G401 (cell line): ENCODE results near the gene S100A12. TPM values are rescaled to one million over a fixed set of nuclear protein-coding genes. Genes with fewer than 3 reads are reported as not detected.
"Not testable (repeated sequence)": the region's sequence is repeated elsewhere in the genome, so short reads cannot be mapped to it uniquely, and the experiment has no call there.

Experiments used
- DNase-seq: peaks from one replicate; pipeline ENCODE4 v3.0.0-alpha.2; 2015; ENCODE audit warnings: low spot score
- in situ Hi-C: cut with HindIII; loops from 2 replicates; pipeline ENCODE4 v1.10.0; 2016; ENCODE audit warnings: low sequenced_read_pairs, mixed read lengths
- total RNA-seq: library from RNA; depleted of rRNA; stranded (reverse); fragments of >200 nt; shearing (Covaris generic); gene quantifications from 2 replicates; pipeline ENCODE4 v1.2.3, GENCODE V29; 2014

S100A12 gene
- total RNA-seq, 1 experiment from 2014 or later, result not detected

DNA sequence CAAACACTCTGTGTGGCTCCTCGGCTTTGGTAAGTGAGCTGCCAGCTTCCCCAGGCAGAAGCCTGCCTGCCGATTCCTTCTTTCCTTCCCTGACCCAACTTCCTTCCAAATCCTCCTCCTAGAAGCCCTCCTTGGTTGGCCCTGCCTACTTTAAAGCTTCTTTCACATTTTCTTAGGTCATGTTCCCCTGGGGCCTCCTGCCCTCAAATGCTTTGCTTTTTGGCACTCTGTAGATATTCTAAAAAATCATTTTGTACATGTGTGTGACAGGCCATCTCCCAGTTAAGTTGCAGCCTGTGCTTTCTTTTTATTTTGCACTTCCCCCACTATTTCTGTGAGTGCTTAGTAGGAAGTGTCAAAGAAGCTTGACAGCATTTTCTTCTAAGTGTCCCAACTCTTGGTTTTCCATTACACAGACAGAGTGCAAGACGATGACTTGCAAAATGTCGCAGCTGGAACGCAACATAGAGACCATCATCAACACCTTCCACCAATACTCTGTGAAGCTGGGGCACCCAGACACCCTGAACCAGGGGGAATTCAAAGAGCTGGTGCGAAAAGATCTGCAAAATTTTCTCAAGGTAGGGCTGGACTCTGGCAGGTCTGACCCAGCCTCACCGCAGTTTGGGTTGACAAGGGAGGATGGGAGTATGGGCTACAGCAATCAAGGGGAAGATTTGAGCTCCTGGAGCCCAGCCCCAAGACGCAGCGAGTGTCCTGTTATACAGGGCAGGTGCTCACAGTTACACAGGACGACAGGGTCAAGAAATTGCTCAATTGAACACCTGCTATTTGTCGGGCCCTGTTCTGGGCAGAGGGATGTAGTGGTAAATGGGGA, 17.3 kb downstream of the S100A12 start, which contains the start of gene S100A9:
Gene S100A9 (plus strand): TSS at position 2 of the 838 bp plus-strand sequence. CDS start 430 bp downstream, at position 432.
- in situ Hi-C loops, result loop anchor here (10.0 to 25.0 kb wide), 2 partner anchors 107 to 229 kb away; partner anchors contain the start of gene S100A7
- no peak for DNase-seq

- no peak for DNase-seq
Observed at GRCh38 chr1:153357076-153357852, 18.2 kb downstream of the S100A12 start.

DNA sequence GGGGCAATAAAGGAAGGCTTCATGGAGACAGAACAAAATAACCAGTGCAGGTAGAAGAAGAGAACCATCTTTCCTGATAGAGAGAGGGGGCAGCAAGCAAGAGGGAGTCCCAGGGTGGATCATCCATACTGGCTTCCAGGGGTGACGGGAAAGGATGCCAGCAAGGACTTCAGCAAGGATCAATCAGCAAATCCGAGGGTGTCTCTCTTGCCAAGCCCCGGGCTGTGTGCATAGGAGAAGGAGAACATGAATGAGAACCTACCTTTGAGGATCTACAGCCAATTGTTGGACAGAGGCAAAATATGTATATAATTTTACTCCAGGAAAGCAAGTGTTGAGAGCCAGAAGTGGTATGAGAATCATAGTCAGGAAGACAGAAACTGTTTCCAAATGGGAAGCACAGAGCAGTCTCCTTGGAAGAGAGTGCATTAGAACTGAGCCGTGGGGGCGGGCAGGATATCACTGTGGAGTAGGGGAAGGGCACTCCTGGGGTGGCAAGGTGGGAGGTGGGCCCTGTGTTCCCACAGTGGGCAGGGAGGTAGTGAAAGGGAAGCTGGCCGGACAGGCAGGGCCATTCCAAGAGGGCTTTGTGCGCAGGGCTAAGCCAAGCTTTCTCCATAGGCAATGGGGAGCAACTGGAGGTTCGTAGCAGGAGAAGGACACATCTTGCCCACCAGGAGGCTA, 18.9 kb downstream of the S100A12 start:
- in situ Hi-C loops, result loop anchor here (10.0 to 25.0 kb wide), 2 partner anchors 108 to 231 kb away; partner anchors contain the start of gene S100A7
- DNase-seq, result no peak

More at GRCh38 chr1:153357076-153357852, 18.2 kb downstream of the S100A12 start:
- in situ Hi-C loops, result loop anchor here (10.0 to 25.0 kb wide), 2 partner anchors 108 to 230 kb away; partner anchors contain the start of gene S100A7

DNA sequence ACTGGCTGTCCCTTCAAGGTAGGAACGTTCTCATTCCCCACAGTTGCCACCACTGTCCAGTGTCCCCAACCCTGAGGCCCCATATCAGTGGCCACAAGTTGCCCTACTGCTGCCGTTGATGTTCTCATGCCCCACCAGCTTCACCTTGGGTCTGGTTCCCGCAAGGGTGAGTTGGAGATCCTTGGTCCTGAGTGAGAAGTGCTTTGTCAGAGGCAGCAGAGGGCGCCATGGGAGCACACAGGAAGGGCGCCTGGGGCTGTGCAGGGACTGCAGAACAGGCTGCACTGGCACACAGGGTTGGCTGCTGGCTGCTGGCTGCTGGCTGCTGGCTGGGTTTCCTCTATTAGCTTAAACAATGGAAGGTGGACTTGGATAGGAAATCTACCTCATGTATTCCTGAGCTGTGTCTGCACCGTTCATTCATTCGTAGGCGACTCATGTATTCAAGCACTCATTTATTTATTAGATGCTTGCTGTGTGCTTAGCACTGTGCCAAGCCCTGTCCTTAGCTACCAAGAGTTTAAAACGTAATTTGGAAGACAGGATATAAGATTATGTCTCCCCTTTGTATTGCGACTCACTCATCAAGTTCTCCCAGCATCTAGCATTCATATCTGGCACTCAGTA, 19.9 kb downstream of the S100A12 start:
- in situ Hi-C loops, result loop anchor here (10.0 to 25.0 kb wide), 2 partner anchors 109 to 232 kb away; partner anchors contain the start of gene S100A7

GRCh38 chr1:153354515-153355193, 20.8 kb downstream of the S100A12 start:
- in situ Hi-C loops, result loop anchor here (10.0 to 25.0 kb wide), 2 partner anchors 110 to 233 kb away; partner anchors contain the start of gene S100A7
- DNase-seq, result no peak

More for the DNA sequence above, 19.9 kb downstream of the S100A12 start:
- peak; percentile 10 for DNase-seq

GRCh38 chr1:153353226-153353947, 22.0 kb downstream of the S100A12 start:
- DNase-seq, result peak; percentile 1
- in situ Hi-C loops, result loop anchor here (10.0 to 25.0 kb wide), 2 partner anchors 111 to 234 kb away; partner anchors contain the start of gene S100A7

- DNase-seq, result peak; percentile 70
- in situ Hi-C loops, result loop anchor here (10.0 to 25.0 kb wide), 2 partner anchors 112 to 235 kb away; partner anchors contain the start of gene S100A7
Observed at GRCh38 chr1:153352523-153352922, 22.9 kb downstream of the S100A12 start.

DNA sequence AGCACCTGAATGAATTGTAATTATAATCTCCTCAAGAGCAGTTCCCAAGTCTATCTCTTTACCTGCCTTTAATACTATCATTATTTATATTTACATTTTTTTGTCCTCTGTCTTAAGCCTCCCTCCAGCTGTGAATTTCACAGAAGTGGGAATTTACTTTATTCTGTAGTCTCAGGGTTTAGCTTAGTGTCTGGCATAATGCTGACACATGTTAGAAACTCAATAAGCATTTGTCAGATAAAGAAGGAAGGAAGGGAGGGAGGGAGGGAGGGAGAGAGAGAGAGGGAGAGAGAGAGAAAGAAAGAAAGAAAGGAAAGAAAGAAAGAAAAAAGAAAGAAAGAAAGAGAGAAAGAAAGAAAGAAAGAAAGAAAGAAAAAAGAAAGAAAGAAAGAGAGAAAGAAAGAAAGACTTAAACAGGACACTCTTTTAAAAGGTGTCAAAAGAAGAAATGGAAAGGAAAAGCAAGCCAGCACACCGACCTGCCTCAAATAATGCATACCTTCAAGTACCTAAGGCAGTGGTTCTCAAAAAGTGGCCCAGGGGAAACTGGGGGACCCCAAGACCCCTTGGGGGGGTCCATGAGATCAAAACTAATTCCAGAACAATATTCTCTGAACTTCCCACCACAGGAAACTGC, 25.0 kb downstream of the S100A12 start:
- no peak for DNase-seq
- in situ Hi-C loops, result loop anchor here (10.0 to 25.0 kb wide), 2 partner anchors 114 to 237 kb away; partner anchors contain the start of gene S100A7

- in situ Hi-C loops, result loop anchor here (10.0 to 25.0 kb wide), 2 partner anchors 115 to 238 kb away; partner anchors contain the start of gene S100A7
- DNase-seq, result no peak
Observed at GRCh38 chr1:153349363-153350320, 25.8 kb downstream of the S100A12 start.

GRCh38 chr1:153348511-153349362, 26.7 kb downstream of the S100A12 start, which contains the start of gene PGLYRP4:
Gene PGLYRP4, minus strand, starts transcription at chr1:153348841. Its CDS starts 909 bp downstream, at chr1:153347932.
- DNase-seq, result no peak
- in situ Hi-C loops, result no loop called here

GRCh38 chr1:153347856-153348255, 27.6 kb downstream of the S100A12 start:
- no peak for DNase-seq
- in situ Hi-C loops, result no loop called here

DNA sequence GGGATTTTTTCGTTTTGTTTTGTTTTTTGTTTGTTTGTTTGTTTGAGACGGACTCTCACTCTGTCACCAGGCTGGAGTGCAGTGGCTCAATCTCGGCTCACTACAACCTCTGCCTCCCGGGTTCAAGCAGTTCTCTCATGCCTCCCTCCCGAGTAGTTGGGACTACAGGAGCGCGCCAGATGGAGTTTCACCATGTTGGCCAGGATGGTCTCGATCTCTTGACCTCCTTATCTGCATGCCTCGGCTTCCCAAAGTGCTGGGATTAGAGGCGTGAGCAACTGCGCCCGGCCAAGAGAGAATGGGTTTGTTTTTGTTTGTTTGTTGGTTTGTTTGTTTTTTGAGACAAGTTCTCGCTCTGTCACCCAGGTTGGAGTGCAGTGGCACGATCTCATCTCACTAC, 28.4 kb downstream of the S100A12 start:
- DNase-seq, in situ Hi-C loops: not testable (repeated sequence)

DNA sequence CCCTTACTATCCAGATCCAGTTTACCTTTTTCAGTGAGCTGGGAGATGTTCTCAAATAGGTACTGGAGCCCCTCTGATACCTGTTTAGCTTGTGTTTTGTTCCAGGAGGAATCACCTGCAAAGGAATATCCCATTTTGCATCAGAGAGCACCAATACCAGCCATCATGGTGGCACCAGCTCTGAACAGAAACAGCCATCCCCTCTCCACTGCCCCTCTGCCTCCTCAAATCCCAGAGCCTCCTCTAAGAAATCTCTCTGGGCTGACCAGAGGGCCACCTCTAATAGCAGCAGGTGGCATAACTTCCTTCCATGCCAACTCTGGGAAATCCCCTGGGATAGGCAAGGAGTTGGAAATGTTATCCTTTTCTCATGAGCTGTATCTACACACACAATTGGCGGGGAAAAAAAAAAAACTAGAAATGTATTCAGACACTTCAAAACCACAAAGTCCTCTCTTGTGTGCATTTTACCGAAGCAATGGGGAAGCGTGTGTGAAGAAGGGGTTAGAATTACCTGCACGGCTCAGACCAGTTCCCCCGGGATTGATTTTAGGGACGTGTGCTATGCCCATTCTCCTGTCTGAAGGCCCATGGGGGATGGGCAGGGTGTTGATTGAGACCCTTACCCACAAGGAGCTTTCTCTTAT, 29.2 kb downstream of the S100A12 start:
- DNase-seq, result no peak

More for the DNA sequence above, 29.2 kb downstream of the S100A12 start:
- in situ Hi-C loops, result no loop called here
